ENCODE measurements around the gene GRM1.

DNA sequence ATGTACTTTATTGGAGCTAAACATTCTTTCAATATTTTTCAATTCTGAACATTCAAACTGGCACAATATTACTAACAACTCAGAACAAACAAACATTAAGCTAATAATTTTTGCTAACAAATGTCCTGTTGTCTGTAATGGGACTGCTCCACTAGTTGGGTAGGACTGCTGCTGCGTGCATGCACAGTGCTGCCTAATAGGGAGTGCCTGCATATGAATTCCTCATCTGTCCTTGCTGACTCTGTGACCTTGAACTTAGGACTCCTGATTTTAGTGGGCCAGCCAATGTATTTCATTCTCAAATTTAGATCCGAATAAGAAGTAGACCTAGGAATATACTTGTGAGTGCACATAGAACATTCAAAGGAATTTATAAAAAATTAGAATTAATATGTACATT is 318.2 kb downstream of the GRM1 start:
- TF ChIP-seq CTCF (conservative IDR thresholded peaks at IDR 0.05 in 1 of 2, IDR thresholded peaks at IDR 0.05 in 1 of 2; ENCODE audit: low read depth in 1 of 2, low read length in 2 of 2) (no peak), EZH2 (IDR thresholded peaks at IDR 0.05; ENCODE audit: low read length, missing control alignments) (no peak)
